GM23338 (cell line): ENCODE data around the gene KIAA1549. TPM values are rescaled to one million over a fixed set of nuclear protein-coding genes. Genes with fewer than 3 reads are reported as not detected.

Experiments used
- ATAC-seq: fragments of 200-7000 bp; cut with Tn5 transposase; 3 replicates; pipeline ENCODE4 v1.9.1; 2020
- DNase-seq: peaks from one replicate; pipeline ENCODE4 v3.0.0-alpha.2; 2015; ENCODE audit warnings: low spot score
- H2AFZ ChIP-seq: fragments of 200-600 bp; sonication (generic); 2 replicates; pipeline ENCODE4 v1.8.0; 2016; ENCODE audit warnings: antibody characterized with exemption, mild to moderate bottlenecking, moderate library complexity
- H3F3A ChIP-seq: fragments of 200-600 bp; sonication (generic); replicated peaks from 2 replicates; pipeline ENCODE4 v1.8.0; 2017; ENCODE audit warnings: antibody characterized with exemption, mixed run types, low read depth
- H3K27ac ChIP-seq: fragments of 200-600 bp; sonication (generic); 2 replicates; pipeline ENCODE4 v1.6.1; 2016; ENCODE audit warnings: low read depth
- H3K27me3 ChIP-seq: fragments of 200-600 bp; sonication (generic); 2 replicates; pipeline ENCODE4 v1.8.0; 2016; ENCODE audit warnings: mild to moderate bottlenecking, mixed run types, moderate library complexity; ENCODE audit not compliant: insufficient read depth
- H3K36me3 ChIP-seq: fragments of 200-600 bp; sonication (generic); 2 replicates; pipeline ENCODE4 v1.8.0; 2016; ENCODE audit warnings: mild to moderate bottlenecking; ENCODE audit not compliant: insufficient read depth
- H3K4me1 ChIP-seq: fragments of 200-600 bp; sonication (generic); 2 replicates; pipeline ENCODE4 v1.8.0; 2016; ENCODE audit warnings: mild to moderate bottlenecking, moderate library complexity; ENCODE audit not compliant: insufficient read depth
- H3K4me2 ChIP-seq: fragments of 200-600 bp; sonication (generic); 2 replicates; pipeline ENCODE4 v1.7.1; 2017; ENCODE audit warnings: mixed run types
- H3K4me3 ChIP-seq: fragments of 200-600 bp; sonication (generic); 2 replicates; pipeline ENCODE4 v1.6.1; 2016; ENCODE audit warnings: mixed run types
- H3K79me2 ChIP-seq: fragments of 200-600 bp; sonication (generic); replicated peaks from 2 replicates; pipeline ENCODE4 v1.8.0; 2017; ENCODE audit warnings: mild to moderate bottlenecking; ENCODE audit not compliant: insufficient read depth
- H3K9me2 ChIP-seq: fragments of 200-600 bp; sonication (generic); 2 replicates; pipeline ENCODE4 v1.8.0; 2017; ENCODE audit not compliant: insufficient read depth
- H4K20me1 ChIP-seq: fragments of 200-600 bp; sonication (generic); replicated peaks from 2 replicates; pipeline ENCODE4 v1.8.0; 2017; ENCODE audit warnings: mild to moderate bottlenecking; ENCODE audit not compliant: insufficient read depth
- H3K27ac Mint-ChIP-seq: 2 replicates; pipeline ENCODE4 v1.8.0; 2020; ENCODE audit warnings: inconsistent platforms, mild to moderate bottlenecking, moderate library complexity, mixed read lengths
- H3K27me3 Mint-ChIP-seq: 3 replicates; pipeline ENCODE4 v1.8.0; 2022; ENCODE audit warnings: low read depth, mild to moderate bottlenecking, moderate library complexity, mixed read lengths, inconsistent platforms; ENCODE audit not compliant: insufficient read depth, poor library complexity
- H3K36me3 Mint-ChIP-seq: 3 replicates; pipeline ENCODE4 v1.8.0; 2021; ENCODE audit warnings: low read depth, mild to moderate bottlenecking, inconsistent platforms, moderate library complexity, mixed read lengths
- H3K4me1 Mint-ChIP-seq: 3 replicates; pipeline ENCODE4 v1.8.0; 2020; ENCODE audit warnings: mild to moderate bottlenecking, inconsistent platforms, mixed read lengths
- H3K4me3 Mint-ChIP-seq: 3 replicates; pipeline ENCODE4 v1.8.0; 2021; ENCODE audit warnings: moderate library complexity, mild to moderate bottlenecking, inconsistent platforms, mixed read lengths
- H3K9me3 Mint-ChIP-seq: 3 replicates; pipeline ENCODE4 v1.8.0; 2020; ENCODE audit warnings: moderate library complexity, mild to moderate bottlenecking, inconsistent platforms, mixed read lengths
- CREB1 ChIP-seq: fragments of 250-450 bp; sonication (Bioruptor Pico); IDR thresholded peaks from 2 replicates; pipeline ENCODE4 v1.5.0; 2020; ENCODE audit warnings: low read depth, mild to moderate bottlenecking, moderate library complexity
- CTCF ChIP-seq, 2 experiments: fragments of 200-600 bp in 1 of 2; sonication (generic) in 1 of 2; conservative IDR thresholded peaks; 2 replicates each; pipeline versions ENCODE4 v1.5.1 to v1.6.1; 2016 to 2017; ENCODE audit warnings: antibody characterized with exemption in 2 of 2, low read depth in 2 of 2, mild to moderate bottlenecking in 2 of 2, moderate library complexity in 1 of 2
- ETS1 ChIP-seq: IDR thresholded peaks from 2 replicates; pipeline ENCODE4 v1.6.1; 2016; ENCODE audit warnings: antibody characterized with exemption
- EZH2 ChIP-seq: fragments of 200-600 bp; sonication (generic); IDR thresholded peaks from one replicate; pipeline ENCODE4 v1.8.0; 2017; ENCODE audit warnings: antibody characterized with exemption, mild to moderate bottlenecking, low read depth; ENCODE audit not compliant: unreplicated experiment
- EZH2phosphoT487 ChIP-seq: fragments of 200-600 bp; sonication (generic); IDR thresholded peaks from one replicate; pipeline ENCODE4 v1.8.1; 2018; ENCODE audit warnings: antibody characterized with exemption; ENCODE audit not compliant: unreplicated experiment
- JUNB ChIP-seq: IDR thresholded peaks from one replicate; pipeline ENCODE4 v1.6.1; 2016; ENCODE audit warnings: antibody characterized with exemption; ENCODE audit not compliant: unreplicated experiment
- NANOG ChIP-seq: IDR thresholded peaks from 2 replicates; pipeline ENCODE4 v1.6.1; 2016; ENCODE audit warnings: antibody characterized with exemption, borderline replicate concordance
- POLR2AphosphoS5 ChIP-seq: IDR thresholded peaks from 2 replicates; pipeline ENCODE4 v1.6.1; 2016; ENCODE audit warnings: antibody characterized with exemption, low read depth
- REST ChIP-seq: IDR thresholded peaks from one replicate; pipeline ENCODE4 v1.6.1; 2018; ENCODE audit warnings: antibody characterized with exemption; ENCODE audit not compliant: unreplicated experiment
- ZNF114 ChIP-seq: fragments of 250-450 bp; sonication (Bioruptor Pico); IDR thresholded peaks from 2 replicates; pipeline ENCODE4 v1.5.0; 2020; ENCODE audit warnings: mild to moderate bottlenecking, moderate library complexity
- ZNF331 ChIP-seq: fragments of 250-450 bp; sonication (Bioruptor Pico); IDR thresholded peaks from 2 replicates; pipeline ENCODE4 v1.5.0; 2020; ENCODE audit warnings: low read depth, mild to moderate bottlenecking, moderate library complexity
- ZNF462 ChIP-seq: fragments of 250-450 bp; sonication (Bioruptor Pico); IDR thresholded peaks from 2 replicates; pipeline ENCODE4 v1.5.0; 2020; ENCODE audit warnings: mild to moderate bottlenecking, moderate library complexity
- polyA plus RNA-seq: library from polyadenylated mRNA; unstranded; fragments of >200 nt; fragmentation: Nextera tagmentation; extraction: Ambion mirVana; gene quantifications from 2 replicates; pipeline ENCODE4 v1.2.1, GENCODE V29; 2016
- total RNA-seq: library from RNA; depleted of rRNA; stranded (reverse); fragments of >200 nt; shearing (Covaris generic); gene quantifications from 2 replicates; pipeline ENCODE4 v1.2.3, GENCODE V29; 2014

KIAA1549 gene
- total and polyA plus RNA-seq, 2 experiments from 2014 or later: 3.6 to 13.5 TPM

GRCh38 chr7:138979988-138980562, 1.1 kb downstream of the KIAA1549 start:
- DNase-seq (no peak), ATAC-seq (no peak)
- Histone ChIP-seq H3K4me1 (peaks cover 40% of the 10 kb centered on the region), H3K4me2 (peak overlapping the region; percentile 100), H3K36me3 (no peaks in the 10 kb centered on the region), H2AFZ (peak overlapping the region; percentile 100), H3K9me2 (no peaks in the 10 kb centered on the region), H3K27me3 (peaks cover 29% of the 10 kb centered on the region), H4K20me1 (no peaks in the 10 kb centered on the region), H3K27ac (no peak overlapping the region), H3K79me2 (peaks cover 49% of the 10 kb centered on the region), H3F3A (peaks cover 31% of the 10 kb centered on the region), H3K4me3 (peak overlapping the region; percentile 92)
- TF ChIP-seq ZNF462 (no peak), JUNB (no peak), ETS1 (no peak), REST (no peak), CREB1 (no peak), EZH2 (no peak), CTCF (conservative IDR thresholded peaks at IDR 0.05; ENCODE audit: low read depth in 2 of 2) (no peak), ZNF114 (CRISPR knock-in tag) (no peak), NANOG (no peak), EZH2phosphoT487 (no peak), ZNF331 (CRISPR knock-in tag) (no peak), POLR2AphosphoS5 (no peak)
- Mint-ChIP-seq H3K27me3 (peaks cover 20% of the 10 kb centered on the region), H3K36me3 (peaks cover 5% of the 10 kb centered on the region; the same call in 1 of the 3 replicates), H3K27ac (peak overlapping the region; percentile 94; the same call in 1 of the 2 replicates), H3K4me1 (peaks cover 50% of the 10 kb centered on the region), H3K4me3 (peak overlapping the region; percentile 91), H3K9me3 (no peaks in the 10 kb centered on the region)
